ENCODE measurements around the gene RPL6.
"Not testable (repeated sequence)": the region's sequence is repeated elsewhere in the genome, so short reads cannot be mapped to it uniquely, and the experiment has no call there.

- TF ChIP-seq POLR2A (conservative IDR thresholded peaks at IDR 0.05); ZNF384 (IDR thresholded peaks at IDR 0.05; ENCODE audit: low read depth, low read length); RBM34 (IDR thresholded peaks at IDR 0.05; ENCODE audit: borderline replicate concordance, insufficient read depth, low read length); TEAD4 (IDR thresholded peaks at IDR 0.05; ENCODE audit: low read length); TEAD4 (CRISPR knock-in tag; IDR thresholded peaks at IDR 0.05; ENCODE audit: borderline replicate concordance); CTCF (IDR thresholded peaks at IDR 0.05 in 2 of 3, conservative IDR thresholded peaks at IDR 0.05 in 1 of 3; ENCODE audit: insufficient read depth in 2 of 3, low read depth in 1 of 3, low read length in 3 of 3); ZNF57 (CRISPR knock-in tag; IDR thresholded peaks at IDR 0.05); MAFF (IDR thresholded peaks at IDR 0.05; ENCODE audit: low read length); FOS (IDR thresholded peaks at IDR 0.05; ENCODE audit: extremely low read depth, insufficient read length); ZNF175 (CRISPR knock-in tag; IDR thresholded peaks at IDR 0.05; ENCODE audit: low read depth); RNF2 (IDR thresholded peaks at IDR 0.05): not testable (repeated sequence)
Observed at GRCh38 chr12:112415457-112415856, 6.1 kb upstream of the RPL6 start.

Measured in K562 (cell line).